B cell (primary cell): ENCODE data around the gene SGO1. TPM values are rescaled to one million over a fixed set of nuclear protein-coding genes. Genes with fewer than 3 reads are reported as not detected.

Source experiments
- ATAC-seq: fragments of 200-7000 bp; cut with Tn5 transposase; one replicate; pipeline ENCODE4 v1.10.0; 2021; ENCODE audit warnings: low read depth, mild to moderate bottlenecking, moderate number of reproducible peaks, moderate library complexity
- CTCF ChIA-PET: fragments of 350-600 bp; sonication (Branson Sonifier 250); formaldehyde crosslinking; loops from one replicate; lab custom pipeline; 2021; ENCODE audit warnings: antibody characterized with exemption, inconsistent platforms; lab: Charles Lee
- POLR2A ChIA-PET: fragments of 350-600 bp; sonication (Branson Sonifier 250); formaldehyde crosslinking; loops from one replicate; lab custom pipeline; 2021; ENCODE audit warnings: antibody characterized with exemption; lab: Charles Lee
- DNase-seq: peaks from one replicate; pipeline ENCODE4 v3.0.0; 2013
- H2AFZ ChIP-seq: 2 replicates; pipeline ENCODE4 v1.6.1; 2012; ENCODE audit warnings: mild to moderate bottlenecking, low read depth, low read length; ENCODE audit not compliant: insufficient read depth, poor library complexity, severe bottlenecking
- H3K27ac ChIP-seq, 2 donors: 1 replicate in 1 of 2; 2 replicates in 1 of 2; pipeline ENCODE4 v1.5.1; 2012 to 2013; ENCODE audit warnings: low read length in 2 of 2, mild to moderate bottlenecking in 2 of 2, moderate library complexity in 1 of 2
- H3K27me3 ChIP-seq, 4 experiments: fragments of 200-600 bp in 1 of 4; sonication (generic) in 1 of 4; replicated peaks in 1 of 4; 1 replicate in 2 of 4; 2 replicates in 2 of 4; pipeline versions ENCODE4 v1.6.1 to v1.7.0; 2013 to 2016; ENCODE audit warnings: low read length in 3 of 4, mild to moderate bottlenecking in 2 of 4, mixed read lengths in 1 of 4, moderate library complexity in 1 of 4; ENCODE audit not compliant: insufficient read depth in 4 of 4, control insufficient read depth in 3 of 4; ENCODE audit errors: control extremely low read depth in 1 of 4
- H3K36me3 ChIP-seq, 2 experiments: replicated peaks in 1 of 2; 1 replicate in 1 of 2; 2 replicates in 1 of 2; pipeline versions ENCODE4 v1.6.1 to v1.7.1; 2013; ENCODE audit warnings: low read length in 1 of 2; ENCODE audit not compliant: insufficient read depth in 2 of 2, control insufficient read depth in 1 of 2; ENCODE audit errors: control extremely low read depth in 1 of 2, extremely low read depth in 1 of 2
- H3K4me1 ChIP-seq, 2 donors: fragments of 200-600 bp in 1 of 2; sonication (generic) in 1 of 2; 1 replicate in 1 of 2; 2 replicates in 1 of 2; pipeline versions ENCODE4 v1.5.1 to v1.6.1; 2013 to 2017; ENCODE audit warnings: low read length in 2 of 2; ENCODE audit not compliant: control insufficient read depth in 2 of 2, insufficient read depth in 2 of 2
- H3K4me2 ChIP-seq: replicated peaks from 2 replicates; pipeline ENCODE3; 2012; ENCODE audit warnings: mild to moderate bottlenecking, low read depth, low read length; ENCODE audit not compliant: poor library complexity, severe bottlenecking
- H3K4me3 ChIP-seq, 5 experiments: fragments of 200-600 bp in 1 of 5; sonication (generic) in 1 of 5; 1 replicate in 3 of 5; 2 replicates in 2 of 5; pipeline versions ENCODE4 v1.5.1 to v1.7.0; 2011 to 2016; ENCODE audit warnings: low read length in 4 of 5, mild to moderate bottlenecking in 4 of 5, low read depth in 2 of 5, control low read depth in 1 of 5, moderate library complexity in 1 of 5; ENCODE audit not compliant: insufficient read depth in 1 of 5; ENCODE audit errors: control extremely low read depth in 1 of 5, extremely low read depth in 1 of 5
- H3K79me2 ChIP-seq: fragments of 200-600 bp; sonication (generic); one replicate; pipeline ENCODE4 v1.6.0; 2016; ENCODE audit warnings: low read length; ENCODE audit not compliant: control insufficient read depth, insufficient read depth
- H3K9ac ChIP-seq: fragments of 200-600 bp; sonication (generic); 2 replicates; pipeline ENCODE4 v1.6.1; 2017; ENCODE audit warnings: mild to moderate bottlenecking, low read length, moderate library complexity
- H3K9me3 ChIP-seq, 3 donors: one replicate each; pipeline versions ENCODE4 v1.6.1 to v1.7.1; 2013; ENCODE audit warnings: low read length in 2 of 3; ENCODE audit not compliant: control insufficient read depth in 2 of 3, insufficient read depth in 1 of 3; ENCODE audit errors: control extremely low read depth in 1 of 3
- H4K20me1 ChIP-seq: 2 replicates; pipeline ENCODE4 v1.6.0; 2012; ENCODE audit warnings: mild to moderate bottlenecking, low read length; ENCODE audit not compliant: insufficient read depth, control insufficient read depth, poor library complexity, severe bottlenecking
- H3K27ac Mint-ChIP-seq: one replicate; pipeline ENCODE4 v1.8.0; 2021; ENCODE audit warnings: mixed read lengths
- H3K27me3 Mint-ChIP-seq: one replicate; pipeline ENCODE4 v1.8.0; 2021; ENCODE audit warnings: mixed read lengths
- H3K4me1 Mint-ChIP-seq: one replicate; pipeline ENCODE4 v1.8.0; 2021; ENCODE audit warnings: mixed read lengths
- H3K4me3 Mint-ChIP-seq: one replicate; pipeline ENCODE4 v1.8.0; 2021; ENCODE audit warnings: mixed read lengths
- H3K9me3 Mint-ChIP-seq: one replicate; pipeline ENCODE4 v1.8.0; 2022; ENCODE audit warnings: mixed read lengths; ENCODE audit not compliant: insufficient read depth
- EZH2 ChIP-seq: IDR thresholded peaks from 2 replicates; pipeline ENCODE4 v1.6.1; 2012; ENCODE audit warnings: borderline replicate concordance, low read depth, mild to moderate bottlenecking, moderate library complexity, low read length; ENCODE audit not compliant: insufficient read depth, poor library complexity, severe bottlenecking
- WGBS: methylation state at CpG from one replicate; pipeline ENCODE4 v1.1.5; 2013; ENCODE audit warnings: missing lambda C conversion rate; ENCODE audit not compliant: insufficient coverage; 5-methylcytosine and 5-hydroxymethylcytosine counted together
- intact Hi-C: fragments of 100-400 bp; cut with micrococcal nuclease; formaldehyde crosslinking; loops from one replicate; pipeline ENCODE4 v1.10.0; 2022
- polyA plus RNA-seq: library from polyadenylated mRNA; depleted of rRNA; stranded (reverse); fragments of >200 nt; gene quantifications from 2 replicates; pipeline ENCODE4 v1.2.3, GENCODE V29; 2012
- total RNA-seq, 2 donors: library from RNA; stranded (reverse); fragments of 120-200 nt in 1 of 2; gene quantifications; 1 replicate in 1 of 2; 2 replicates in 1 of 2; pipeline versions ENCODE4 v1.2.3 to v1.2.4, GENCODE V29; 2013 to 2022
- TF ChIP-seq, protein P1 (sequence below): fragments of 200-600 bp; IDR thresholded peaks from one replicate; pipeline ENCODE4 v1.8.0; 2022; ENCODE audit warnings: antibody characterized with exemption, mild to moderate bottlenecking

Gene SGO1
- total and polyA plus RNA-seq, 2 donors (not counting 1 experiment from before 2014, with no cell fraction given): 1.4 to 6.7 TPM

DNA sequence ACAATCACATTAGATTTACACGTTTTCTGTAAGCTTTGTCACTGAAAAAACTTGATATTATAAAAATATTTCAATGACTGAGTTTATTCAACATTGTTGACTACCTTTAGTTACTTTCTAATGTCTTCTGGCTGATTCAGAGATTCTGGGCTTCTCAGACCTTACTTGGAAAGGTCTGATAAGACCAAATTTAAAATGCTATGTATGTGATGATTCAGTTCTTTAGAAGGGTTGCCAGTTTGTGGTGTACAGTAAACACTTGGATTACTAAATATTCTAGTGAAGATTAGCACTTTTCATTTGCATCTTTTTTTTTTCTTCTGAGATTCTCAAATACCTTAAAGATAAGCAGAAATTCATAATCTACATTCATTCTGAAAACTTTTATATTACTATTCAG, 49.8 kb downstream of the SGO1 start:
- H3K27ac ChIP-seq: no peak overlapping the region
- no peaks in the 10 kb centered on the region for H3K9me3 ChIP-seq
- H3K9ac ChIP-seq: no peak overlapping the region
- POLR2A ChIA-PET: no interaction called here
- Mint-ChIP-seq H3K9me3 (no peaks in the 10 kb centered on the region), H3K27ac (no peak overlapping the region), H3K4me1 (peaks cover 4% of the 10 kb centered on the region), H3K4me3 (no peak overlapping the region), H3K27me3 (no peaks in the 10 kb centered on the region)
- TF ChIP-seq EZH2: no peak
- TF ChIP-seq, protein P1, sequence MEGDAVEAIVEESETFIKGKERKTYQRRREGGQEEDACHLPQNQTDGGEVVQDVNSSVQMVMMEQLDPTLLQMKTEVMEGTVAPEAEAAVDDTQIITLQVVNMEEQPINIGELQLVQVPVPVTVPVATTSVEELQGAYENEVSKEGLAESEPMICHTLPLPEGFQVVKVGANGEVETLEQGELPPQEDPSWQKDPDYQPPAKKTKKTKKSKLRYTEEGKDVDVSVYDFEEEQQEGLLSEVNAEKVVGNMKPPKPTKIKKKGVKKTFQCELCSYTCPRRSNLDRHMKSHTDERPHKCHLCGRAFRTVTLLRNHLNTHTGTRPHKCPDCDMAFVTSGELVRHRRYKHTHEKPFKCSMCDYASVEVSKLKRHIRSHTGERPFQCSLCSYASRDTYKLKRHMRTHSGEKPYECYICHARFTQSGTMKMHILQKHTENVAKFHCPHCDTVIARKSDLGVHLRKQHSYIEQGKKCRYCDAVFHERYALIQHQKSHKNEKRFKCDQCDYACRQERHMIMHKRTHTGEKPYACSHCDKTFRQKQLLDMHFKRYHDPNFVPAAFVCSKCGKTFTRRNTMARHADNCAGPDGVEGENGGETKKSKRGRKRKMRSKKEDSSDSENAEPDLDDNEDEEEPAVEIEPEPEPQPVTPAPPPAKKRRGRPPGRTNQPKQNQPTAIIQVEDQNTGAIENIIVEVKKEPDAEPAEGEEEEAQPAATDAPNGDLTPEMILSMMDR: no peak
- no peaks in the 10 kb centered on the region for H3K79me2 ChIP-seq
- H3K36me3 ChIP-seq: peaks cover 0 to 30% of the 10 kb centered on the region in 2 experiments
- CTCF ChIA-PET: no interaction called here
- H2AFZ ChIP-seq: no peak overlapping the region
- intact Hi-C loops: no loop called here
- no peak overlapping the region for H3K4me3 ChIP-seq
- H3K4me1 ChIP-seq: no peaks in the 10 kb centered on the region
- ATAC-seq (no peak), DNase-seq (no peak)
- no peak overlapping the region for H3K4me2 ChIP-seq
- no peaks in the 10 kb centered on the region for H4K20me1 ChIP-seq
- no peaks in the 10 kb centered on the region for H3K27me3 ChIP-seq
- WGBS: no CpG with 5 or more reads among the region's 1 CpG

DNA sequence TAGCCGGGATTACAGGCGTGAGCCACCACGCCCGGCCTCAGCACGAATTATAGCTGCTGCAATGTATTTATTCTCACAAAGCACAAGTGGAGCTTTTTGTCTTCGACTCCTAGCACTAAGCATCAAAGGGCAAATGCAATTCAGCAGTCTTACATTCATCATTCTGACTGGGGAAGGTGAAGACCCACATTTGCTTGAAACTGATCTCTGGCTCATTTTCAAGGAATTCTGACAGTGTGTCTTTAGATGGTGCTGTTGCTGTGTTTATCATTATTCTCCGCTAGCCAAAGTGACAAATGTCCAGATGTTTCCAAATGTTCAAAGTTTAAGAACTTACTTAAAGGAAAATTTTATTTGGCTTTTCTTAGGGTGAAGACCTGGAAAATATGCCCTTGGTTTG, 55.9 kb downstream of the SGO1 start:
- Histone ChIP-seq H3K36me3 (peaks cover 2 to 23% of the 10 kb centered on the region in 2 experiments), H3K4me1 (peaks cover 28 to 29% of the 10 kb centered on the region in 2 donors), H3K9me3 (no peaks in the 10 kb centered on the region), H3K9ac (no peak overlapping the region), H2AFZ (no peak overlapping the region), H4K20me1 (no peaks in the 10 kb centered on the region), H3K4me3 (no peak overlapping the region), H3K79me2 (peaks cover 6% of the 10 kb centered on the region), H3K27ac (no peak overlapping the region), H3K27me3 (no peaks in the 10 kb centered on the region), H3K4me2 (no peak overlapping the region)
- intact Hi-C loops: no loop called here
- no peak for ATAC-seq
- ChIA-PET CTCF (interaction anchor here (1.0 kb wide), 1 partner anchor 12 kb away, joined by 5 read pairs; no protein-coding TSS in a partner anchor), POLR2A (no interaction called here)
- Mint-ChIP-seq H3K9me3 (no peaks in the 10 kb centered on the region), H3K4me1 (peaks cover 33% of the 10 kb centered on the region), H3K27ac (no peak overlapping the region), H3K4me3 (no peak overlapping the region), H3K27me3 (no peaks in the 10 kb centered on the region)
- 100% methylated on average over 6 of the region's 7 CpGs for WGBS
- TF ChIP-seq EZH2: no peak
- TF ChIP-seq, protein P1: no peak
- no peak for DNase-seq
